Karpas-422 (cell line): Measurements from ENCODE around the gene CUEDC2. TPM values are rescaled to one million over a fixed set of nuclear protein-coding genes. Genes with fewer than 3 reads are reported as not detected.

Source experiments
- DNase-seq: peaks from one replicate; pipeline ENCODE4 v3.0.0-alpha.2; 2015
- H2AFZ ChIP-seq: fragments of 200-600 bp; sonication (generic); 2 replicates; pipeline ENCODE4 v1.6.1; 2014; ENCODE audit warnings: antibody characterized with exemption, low read length, mixed read lengths
- H3K27ac ChIP-seq: fragments of 200-600 bp; sonication (generic); 2 replicates; pipeline ENCODE4 v1.5.1; 2014; ENCODE audit warnings: mild to moderate bottlenecking, low read length, moderate library complexity
- H3K27me3 ChIP-seq: fragments of 200-600 bp; sonication (generic); 2 replicates; pipeline ENCODE4 v1.6.1; 2014; ENCODE audit warnings: low read length, mixed read lengths
- H3K36me3 ChIP-seq: fragments of 200-600 bp; sonication (generic); 2 replicates; pipeline ENCODE4 v1.6.1; 2014; ENCODE audit warnings: low read length, mixed read lengths; ENCODE audit not compliant: insufficient read depth
- H3K4me1 ChIP-seq: fragments of 200-600 bp; sonication (generic); 2 replicates; pipeline ENCODE4 v1.6.1; 2014; ENCODE audit warnings: mild to moderate bottlenecking, low read length, mixed read lengths
- H3K4me2 ChIP-seq: fragments of 200-600 bp; sonication (generic); 2 replicates; pipeline ENCODE4 v1.6.1; 2014; ENCODE audit warnings: low read length, low read depth, mild to moderate bottlenecking; ENCODE audit not compliant: poor library complexity, severe bottlenecking
- H3K4me3 ChIP-seq: fragments of 200-600 bp; sonication (generic); 2 replicates; pipeline ENCODE4 v1.5.1; 2014; ENCODE audit warnings: mild to moderate bottlenecking, antibody characterized with exemption, low read length, mixed read lengths
- H3K79me2 ChIP-seq: fragments of 200-600 bp; sonication (generic); 2 replicates; pipeline ENCODE4 v1.6.1; 2014; ENCODE audit warnings: mild to moderate bottlenecking, low read length, mixed read lengths
- H3K9ac ChIP-seq: fragments of 200-600 bp; sonication (generic); 2 replicates; pipeline ENCODE4 v1.6.0; 2014; ENCODE audit warnings: low read length
- H3K9me2 ChIP-seq: fragments of 200-600 bp; sonication (generic), shearing (Covaris generic); replicated peaks from 2 replicates; pipeline ENCODE4 v1.6.0; 2014; ENCODE audit warnings: mild to moderate bottlenecking, low read length, moderate library complexity; ENCODE audit not compliant: insufficient read depth
- H3K9me3 ChIP-seq: fragments of 300-700, 200-600 bp; sonication (generic); 2 replicates; pipeline ENCODE4 v1.6.1; 2014; ENCODE audit warnings: low read length, mixed read lengths
- H4K20me1 ChIP-seq: fragments of 200-600 bp; sonication (generic); 2 replicates; pipeline ENCODE4 v1.6.1; 2014; ENCODE audit warnings: mild to moderate bottlenecking, antibody characterized with exemption, low read length, low read depth; ENCODE audit not compliant: insufficient read depth
- total RNA-seq: library from RNA; depleted of rRNA; stranded (reverse); fragments of >200 nt; shearing (Covaris generic); gene quantifications from 2 replicates; pipeline ENCODE4 v1.2.3, GENCODE V29; 2014; ENCODE audit warnings: low replicate concordance; rRNA removed

CUEDC2 gene, protein sequence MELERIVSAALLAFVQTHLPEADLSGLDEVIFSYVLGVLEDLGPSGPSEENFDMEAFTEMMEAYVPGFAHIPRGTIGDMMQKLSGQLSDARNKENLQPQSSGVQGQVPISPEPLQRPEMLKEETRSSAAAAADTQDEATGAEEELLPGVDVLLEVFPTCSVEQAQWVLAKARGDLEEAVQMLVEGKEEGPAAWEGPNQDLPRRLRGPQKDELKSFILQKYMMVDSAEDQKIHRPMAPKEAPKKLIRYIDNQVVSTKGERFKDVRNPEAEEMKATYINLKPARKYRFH
- 27.1 and 34.1 TPM in 2 replicates for total RNA-seq

DNA sequence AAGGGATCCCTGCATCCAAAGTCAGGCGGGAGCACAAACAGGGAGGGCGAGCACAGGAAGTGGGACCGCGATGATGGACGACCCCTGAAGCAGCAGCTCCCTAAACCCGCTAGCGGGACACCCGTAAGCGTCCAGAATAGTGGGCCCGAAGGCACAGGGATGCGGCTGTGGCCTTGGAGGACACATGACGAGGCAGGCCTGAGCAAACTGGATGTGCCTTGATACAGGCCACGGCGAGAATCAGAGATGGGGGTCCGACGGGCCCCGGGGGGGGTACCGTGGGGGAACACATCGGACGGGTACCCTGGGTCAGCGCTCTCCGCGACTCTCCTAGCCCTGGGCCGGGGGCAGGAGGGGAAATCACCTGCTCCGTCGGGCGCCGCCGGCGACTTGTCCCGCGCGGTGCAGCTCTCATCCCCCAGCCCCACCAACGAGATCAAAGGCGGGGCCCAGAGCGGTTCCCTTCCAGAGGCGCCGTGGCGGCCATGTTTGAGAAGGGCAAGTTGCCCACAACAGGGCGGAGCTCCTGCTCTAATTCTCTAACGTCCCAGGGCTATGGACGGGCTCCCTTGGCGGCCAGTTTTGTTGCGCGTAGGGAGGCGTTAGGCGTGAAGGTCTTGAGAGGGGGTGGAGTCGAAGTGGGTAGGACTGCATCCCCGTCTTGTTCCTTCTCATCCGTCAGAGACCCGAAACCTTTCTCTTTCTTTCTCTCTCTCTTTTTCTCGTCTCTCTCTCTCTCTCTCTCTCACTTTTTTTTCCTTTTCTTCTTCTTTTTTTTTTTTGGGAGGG lies at the start of gene CUEDC2:
TSS of gene CUEDC2 (minus strand) at position 413 of the 789 bp plus-strand sequence. CDS start 7,386 bp downstream, outside the sequence.
- Histone ChIP-seq H3K4me2 (peak within 1 kb of the TSS; percentile 96), H3K4me3 (peak within 1 kb of the TSS; percentile 94), H3K36me3 (no peaks in the 10 kb centered on the region), H3K9ac (peak within 1 kb of the TSS; percentile 98), H2AFZ (peak within 1 kb of the TSS; percentile 43; the same call in 1 of the 2 replicates), H4K20me1 (no peaks in the 10 kb centered on the region), H3K27me3 (no peaks in the 10 kb centered on the region), H3K4me1 (peaks cover 5% of the 10 kb centered on the region), H3K27ac (peak within 1 kb of the TSS; percentile 70), H3K79me2 (peaks cover 15% of the 10 kb centered on the region), H3K9me2 (no peaks in the 10 kb centered on the region), H3K9me3 (no peaks in the 10 kb centered on the region)
- peak; percentile 96 for DNase-seq

DNA sequence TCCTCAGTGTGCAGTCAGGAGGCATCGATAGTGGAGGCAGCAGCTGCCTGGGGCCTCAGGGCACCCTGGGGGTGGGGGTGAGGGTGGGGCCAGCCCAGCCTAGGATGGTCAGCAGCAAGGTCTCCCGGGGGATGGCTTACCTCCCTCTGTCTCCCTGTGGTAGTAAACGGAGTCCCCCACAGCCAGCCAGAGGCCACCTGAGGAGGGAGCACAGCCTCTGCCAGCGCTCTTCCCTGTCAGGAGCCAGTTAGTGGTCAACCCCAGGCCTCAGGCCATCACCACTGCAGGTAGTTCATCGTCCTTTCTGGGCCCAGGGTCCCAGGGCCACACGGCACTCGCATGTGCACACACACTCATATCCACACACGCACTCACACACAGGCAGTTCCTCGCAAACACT lies 48.0 kb upstream of the CUEDC2 start:
- peaks cover 12% of the 10 kb centered on the region for H3K4me1 ChIP-seq
- no peak overlapping the region for H3K4me2 ChIP-seq

DNA sequence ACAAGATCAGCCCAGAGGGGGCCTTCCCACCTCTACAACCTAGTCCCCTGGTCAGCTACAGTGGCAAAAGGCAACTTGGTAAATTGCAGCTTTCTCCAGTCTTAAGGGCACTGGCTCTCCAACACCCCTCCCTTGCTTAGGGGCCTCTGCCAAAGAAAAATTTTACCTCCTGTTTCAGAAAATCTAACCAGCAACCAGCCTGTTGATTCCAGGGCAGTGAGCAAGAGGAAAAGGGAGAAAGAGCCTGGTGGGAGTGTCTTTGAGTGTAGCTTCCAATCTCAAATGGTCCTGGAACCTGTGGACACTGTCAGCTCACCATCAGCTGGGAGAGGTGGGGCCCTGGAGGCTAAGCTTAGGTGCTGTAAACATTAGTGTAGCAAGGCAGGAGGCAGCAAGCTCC lies 47.3 kb upstream of the CUEDC2 start:
- no peak overlapping the region for H3K4me3 ChIP-seq
- H3K9me3 ChIP-seq: no peaks in the 10 kb centered on the region
- no peak overlapping the region for H3K9ac ChIP-seq
- 0 out of 2 replicates have a peak, but pooled peaks cover 3% of the 10 kb centered on the region for H4K20me1 ChIP-seq
- no peaks in the 10 kb centered on the region for H3K27me3 ChIP-seq
- no peak overlapping the region for H3K4me2 ChIP-seq
- H3K27ac ChIP-seq: no peak overlapping the region
- peaks cover 25% of the 10 kb centered on the region; the same call in 1 of the 2 replicates for H3K36me3 ChIP-seq
- no peak for DNase-seq
- no peak overlapping the region for H2AFZ ChIP-seq
- H3K79me2 ChIP-seq: no peaks in the 10 kb centered on the region
- H3K9me2 ChIP-seq: no peaks in the 10 kb centered on the region
- H3K4me1 ChIP-seq: peaks cover 12% of the 10 kb centered on the region

More for the DNA sequence above, 48.0 kb upstream of the CUEDC2 start:
- Histone ChIP-seq H2AFZ (no peak overlapping the region), H3K27ac (no peak overlapping the region), H3K4me3 (no peak overlapping the region), H3K79me2 (no peaks in the 10 kb centered on the region), H3K9ac (no peak overlapping the region), H3K9me2 (no peaks in the 10 kb centered on the region), H3K27me3 (no peaks in the 10 kb centered on the region), H3K9me3 (no peaks in the 10 kb centered on the region), H4K20me1 (0 out of 2 replicates have a peak, but pooled peaks cover 3% of the 10 kb centered on the region), H3K36me3 (peaks cover 26% of the 10 kb centered on the region; the same call in 1 of the 2 replicates)
- no peak for DNase-seq

DNA sequence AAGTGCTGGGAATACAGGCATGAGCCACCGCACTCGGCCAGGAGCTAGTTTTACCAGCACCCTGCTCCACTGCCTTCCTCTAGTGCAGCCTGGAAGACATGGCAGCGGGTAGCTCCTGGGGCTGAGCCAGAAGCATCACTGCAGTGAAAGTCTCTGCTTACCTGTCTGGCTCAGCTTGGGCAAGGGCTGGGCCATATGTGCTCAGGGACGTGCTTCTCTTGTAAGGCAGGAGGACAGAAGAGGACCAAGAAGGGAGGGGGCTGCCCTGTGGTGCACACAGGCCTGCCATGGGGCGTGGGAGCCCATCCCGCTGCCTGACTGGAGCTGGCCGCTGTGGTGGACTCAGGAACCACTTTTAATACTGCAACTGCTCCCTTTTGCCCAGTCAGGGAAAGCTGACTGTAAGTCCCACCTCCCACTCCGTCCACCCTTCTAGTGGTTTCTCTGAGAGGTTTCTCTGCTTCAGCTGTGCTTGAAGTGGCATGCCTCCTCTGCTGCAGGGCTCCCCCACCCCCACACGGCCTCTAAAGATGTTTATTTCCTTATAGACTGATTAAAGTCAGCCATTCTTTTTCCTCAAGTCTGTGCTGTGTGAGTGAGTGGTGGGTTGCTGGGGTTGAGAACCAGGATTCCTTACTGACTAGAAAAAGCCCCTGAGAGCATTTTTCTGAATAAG lies 44.2 kb upstream of the CUEDC2 start:
- 0 out of 2 replicates have a peak, but pooled peaks cover 3% of the 10 kb centered on the region for H4K20me1 ChIP-seq
- H3K4me1 ChIP-seq: peaks cover 10% of the 10 kb centered on the region
- no peak overlapping the region for H3K4me3 ChIP-seq
- peaks cover 8% of the 10 kb centered on the region; the same call in 1 of the 2 replicates for H3K36me3 ChIP-seq
- no peaks in the 10 kb centered on the region for H3K27me3 ChIP-seq
- no peaks in the 10 kb centered on the region for H3K9me3 ChIP-seq
- no peak overlapping the region for H3K4me2 ChIP-seq
- H3K9me2 ChIP-seq: no peaks in the 10 kb centered on the region
- H3K27ac ChIP-seq: no peak overlapping the region
- no peaks in the 10 kb centered on the region for H3K79me2 ChIP-seq
- no peak overlapping the region for H3K9ac ChIP-seq
- no peak overlapping the region for H2AFZ ChIP-seq
- no peak for DNase-seq

DNA sequence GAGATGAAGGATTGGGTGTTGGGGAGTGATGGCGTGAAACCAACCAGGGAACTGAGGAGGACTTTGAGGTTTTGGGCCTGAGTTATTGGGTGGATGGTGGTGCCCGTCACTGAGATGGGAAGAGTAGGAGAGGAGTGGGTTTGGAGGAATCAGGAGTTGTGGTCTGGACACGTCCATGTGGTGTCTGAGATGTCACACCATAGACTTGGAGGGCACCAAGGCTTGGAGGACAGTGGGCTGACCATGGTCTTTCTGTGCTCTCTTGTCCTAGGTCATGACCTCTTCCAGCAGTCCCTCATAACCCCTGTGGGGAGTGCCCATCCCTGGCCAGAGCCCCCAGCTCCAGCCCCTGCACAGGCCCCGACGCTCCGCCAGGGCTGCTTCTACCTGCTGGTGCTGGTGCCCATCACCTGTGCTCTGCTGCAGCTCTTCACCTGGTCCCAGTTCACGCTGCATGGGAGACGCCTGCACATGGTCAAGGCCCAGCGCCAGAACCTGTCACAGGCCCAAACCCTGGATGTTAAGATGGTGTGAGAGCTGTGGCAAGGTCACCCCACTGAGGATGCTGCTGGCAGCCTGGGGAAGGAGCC lies 43.2 kb upstream of the CUEDC2 start:
- H3K27ac ChIP-seq: no peak overlapping the region
- no peak for DNase-seq
- H3K4me2 ChIP-seq: no peak overlapping the region
- H4K20me1 ChIP-seq: 0 out of 2 replicates have a peak, but pooled peaks cover 3% of the 10 kb centered on the region
- no peak overlapping the region for H2AFZ ChIP-seq
- no peaks in the 10 kb centered on the region for H3K9me3 ChIP-seq
- H3K79me2 ChIP-seq: no peaks in the 10 kb centered on the region
- H3K9me2 ChIP-seq: no peaks in the 10 kb centered on the region
- no peak overlapping the region for H3K4me3 ChIP-seq
- peaks cover 7% of the 10 kb centered on the region; the same call in 1 of the 2 replicates for H3K36me3 ChIP-seq
- H3K27me3 ChIP-seq: no peaks in the 10 kb centered on the region
- no peaks in the 10 kb centered on the region for H3K4me1 ChIP-seq
- no peak overlapping the region for H3K9ac ChIP-seq

DNA sequence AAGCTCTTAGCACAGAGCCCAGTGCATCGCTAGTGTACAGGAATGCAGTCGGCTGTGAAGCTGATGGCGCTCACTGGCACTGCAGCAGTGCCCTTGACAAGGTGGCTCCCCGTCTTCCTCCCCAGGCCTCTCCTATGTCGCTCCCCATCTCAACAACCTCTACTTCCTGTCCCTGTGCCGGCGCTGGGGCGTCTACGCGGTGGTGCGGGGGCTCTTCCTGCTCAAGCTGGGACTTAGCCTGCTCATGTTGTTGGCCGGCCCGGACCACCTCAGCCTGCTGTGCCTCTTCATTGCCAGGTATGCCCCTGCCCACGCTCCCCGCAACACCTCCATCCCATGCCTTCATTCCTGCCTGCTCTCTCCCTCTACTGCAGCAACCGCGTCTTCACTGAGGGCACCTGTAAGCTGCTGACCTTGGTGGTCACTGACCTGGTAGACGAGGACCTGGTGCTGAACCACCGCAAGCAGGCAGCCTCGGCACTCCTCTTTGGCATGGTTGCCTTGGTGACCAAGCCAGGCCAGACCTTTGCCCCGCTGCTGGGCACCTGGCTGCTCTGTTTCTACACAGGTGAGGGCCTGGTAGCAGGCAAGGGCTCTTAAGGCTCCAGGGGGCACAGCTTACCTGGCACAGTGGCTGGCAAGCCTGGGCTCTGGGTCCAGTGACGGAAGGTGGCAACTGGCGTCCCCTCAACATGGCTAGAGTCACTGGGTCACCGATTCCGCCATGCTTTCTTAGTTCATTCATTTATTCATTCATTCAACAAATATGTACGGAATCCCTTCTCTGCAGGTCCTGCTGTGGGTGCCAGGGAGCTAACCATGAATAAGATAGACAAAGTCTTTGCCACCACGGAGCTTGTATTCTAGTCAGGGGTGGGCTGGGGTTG lies 41.3 kb upstream of the CUEDC2 start:
- Histone ChIP-seq H3K4me1 (no peaks in the 10 kb centered on the region), H3K27ac (no peak overlapping the region), H4K20me1 (no peaks in the 10 kb centered on the region), H3K4me3 (no peak overlapping the region), H3K79me2 (no peaks in the 10 kb centered on the region), H3K9me3 (no peaks in the 10 kb centered on the region), H3K27me3 (no peaks in the 10 kb centered on the region), H3K36me3 (0 out of 2 replicates have a peak, but pooled peaks cover 1% of the 10 kb centered on the region), H3K9ac (no peak overlapping the region), H3K9me2 (no peaks in the 10 kb centered on the region), H2AFZ (no peak overlapping the region), H3K4me2 (no peak overlapping the region)
- DNase-seq: no peak
